Nucleus accumbens (tissue), 56 donors: ENCODE results near the gene FAM90A1.
"Not testable (repeated sequence)": the region's sequence is repeated elsewhere in the genome, so short reads cannot be mapped to it uniquely, and the experiment has no call there.

Source experiments
- DNase-seq, 56 donors: peaks; one replicate each; lab custom pipeline; 2025; lab: John Stamatoyannopoulos, UW

Gene FAM90A1

GRCh38 chr12:8226992-8227731, at the start of gene FAM90A1:
TSS of gene FAM90A1 (minus strand) at chr12:8227618. CDS start at chr12:8224832, 2,786 bp downstream.
- peak in 37 of 56 donors; percentile 11 to 73 (median 42) for DNase-seq

GRCh38 chr12:8276397-8276796, 49.0 kb upstream of the FAM90A1 start:
- not testable (repeated sequence) for DNase-seq

GRCh38 chr12:8266706-8267105, 39.3 kb upstream of the FAM90A1 start:
- DNase-seq, result not testable (repeated sequence)

- not testable (repeated sequence) for DNase-seq
These were observed 36.8 kb upstream of the FAM90A1 start for GRCh38 chr12:8264236-8264635.

- DNase-seq, result peak in 7 of 56 donors; percentile 1 to 49 (median 9)
These were observed 33.7 kb upstream of the FAM90A1 start for GRCh38 chr12:8261111-8261554.

GRCh38 chr12:8256356-8256755, 28.9 kb upstream of the FAM90A1 start:
- not testable (repeated sequence) for DNase-seq

GRCh38 chr12:8254705-8255104, 27.3 kb upstream of the FAM90A1 start:
- not testable (repeated sequence) for DNase-seq

GRCh38 chr12:8252056-8252818, 24.8 kb upstream of the FAM90A1 start:
- not testable (repeated sequence) for DNase-seq

GRCh38 chr12:8251616-8252015, 24.2 kb upstream of the FAM90A1 start:
- DNase-seq, result not testable (repeated sequence)

GRCh38 chr12:8246941-8247535, 19.6 kb upstream of the FAM90A1 start:
- DNase-seq, result not testable (repeated sequence)

GRCh38 chr12:8243682-8244161, 16.3 kb upstream of the FAM90A1 start:
- peak in 15 of 56 donors; percentile 36 to 72 (median 63) for DNase-seq

GRCh38 chr12:8242880-8243681, 15.7 kb upstream of the FAM90A1 start:
- peak; percentile 71 to 100 (median 97) for DNase-seq

GRCh38 chr12:8242622-8242879, 15.1 kb upstream of the FAM90A1 start:
- DNase-seq, result peak in 2 of 56 donors; percentile 60 to 61

GRCh38 chr12:8241917-8242621, 14.7 kb upstream of the FAM90A1 start:
- DNase-seq, result peak in 31 of 56 donors; percentile 20 to 73 (median 38)

GRCh38 chr12:8240340-8241114, 13.1 kb upstream of the FAM90A1 start:
- DNase-seq, result peak in 2 of 56 donors; percentile 8 to 34

GRCh38 chr12:8237031-8237430, 9.6 kb upstream of the FAM90A1 start:
- not testable (repeated sequence) for DNase-seq

GRCh38 chr12:8235316-8236157, 8.1 kb upstream of the FAM90A1 start:
- not testable (repeated sequence) for DNase-seq

GRCh38 chr12:8234746-8235145, 7.3 kb upstream of the FAM90A1 start:
- DNase-seq, result not testable (repeated sequence)
